Left ventricle myocardium inferior (tissue), 1 donor: ENCODE results near the gene SH2D7. TPM values are rescaled to one million over a fixed set of nuclear protein-coding genes. Genes with fewer than 3 reads are reported as not detected.
"Not testable (repeated sequence)": the region's sequence is repeated elsewhere in the genome, so short reads cannot be mapped to it uniquely, and the experiment has no call there.

Experiments
- DNase-seq: peaks from one replicate; pipeline ENCODE4 v3.0.0-alpha.2; 2020
- H3K27ac ChIP-seq: fragments of 200-600 bp; replicated peaks from 2 replicates; pipeline ENCODE4 v1.8.0; 2021
- H3K27me3 ChIP-seq: fragments of 200-600 bp; 2 replicates; pipeline ENCODE4 v1.8.0; 2021; ENCODE audit warnings: low read depth
- H3K36me3 ChIP-seq: fragments of 200-600 bp; 2 replicates; pipeline ENCODE4 v1.8.0; 2021
- H3K4me1 ChIP-seq: fragments of 200-600 bp; 2 replicates; pipeline ENCODE4 v1.8.0; 2021
- H3K4me3 ChIP-seq: fragments of 200-600 bp; 2 replicates; pipeline ENCODE4 v1.8.0; 2021; ENCODE audit warnings: mild to moderate bottlenecking, moderate library complexity
- H3K9me3 ChIP-seq: fragments of 200-600 bp; replicated peaks from 2 replicates; pipeline ENCODE4 v1.8.0; 2021
- intact Hi-C: fragments of 100-400 bp; cut with micrococcal nuclease; formaldehyde crosslinking; loops from one replicate; pipeline ENCODE4 v1.11.0; 2022
- total RNA-seq: library from RNA; stranded (reverse); fragmentation: NEBNext Ultra II Directional; extraction: Animal tissue kit (Norgen Biotek cat#: 25700); gene quantifications from one replicate; pipeline ENCODE4 v1.2.1, GENCODE V29; 2021
- TF ChIP-seq, protein P1 (sequence below): fragments of 200-600 bp; IDR thresholded peaks from 2 replicates; pipeline ENCODE4 v1.8.0; 2021; ENCODE audit warnings: antibody characterized with exemption, mild to moderate bottlenecking, borderline replicate concordance
- donor health status: DM: no; HTN: yes; CAD: no; lungs with severe emphysema.

The SH2D7 gene
- total RNA-seq, 1 donor from 2014 or later, result not detected

DNA sequence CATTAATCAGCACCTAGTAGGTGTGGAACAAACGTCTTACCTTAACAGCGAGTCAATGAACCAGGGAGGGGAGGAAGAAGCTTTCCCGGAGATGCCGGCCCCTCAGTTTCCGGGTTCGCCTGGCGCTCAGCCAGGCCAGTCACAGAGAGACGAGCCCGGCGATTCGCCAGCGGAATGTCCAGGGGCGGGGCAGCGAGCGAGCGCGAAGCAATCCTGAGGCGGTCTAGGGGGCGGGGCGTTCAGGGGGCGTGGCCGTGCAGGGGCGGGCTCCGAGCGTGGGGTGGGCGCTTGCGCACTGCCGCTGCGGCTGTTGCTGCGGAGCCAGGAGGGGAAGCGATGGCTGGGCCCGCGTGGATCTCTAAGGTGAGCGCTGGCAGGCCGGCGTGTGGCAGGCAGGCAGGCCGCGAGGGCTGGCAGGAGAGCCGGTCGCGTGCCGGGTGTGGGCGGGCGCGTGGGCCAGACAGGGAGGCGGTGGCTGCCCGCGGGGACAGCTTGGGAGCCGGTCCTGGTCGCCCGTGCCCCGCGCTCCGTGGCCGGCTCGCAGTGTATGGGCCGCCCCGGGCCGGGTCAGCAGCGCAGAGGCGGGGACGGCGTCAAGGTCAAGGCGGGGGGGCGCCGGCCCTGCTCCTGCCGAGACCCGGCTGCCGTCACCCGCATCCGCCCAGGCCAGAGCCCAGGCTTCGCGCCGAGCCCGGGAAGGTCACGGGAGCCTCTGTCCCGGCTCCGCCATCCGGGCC lies 56.9 kb downstream of the SH2D7 start, which contains the start of gene IDH3A:
Gene IDH3A (plus strand): TSS at position 295 of the 737 bp plus-strand sequence. CDS start 42 bp downstream, at position 337.
- Histone ChIP-seq H3K27ac (peak within 1 kb of the TSS; percentile 95), H3K4me3 (peak within 1 kb of the TSS; percentile 80), H3K27me3 (no peaks in the 10 kb centered on the region), H3K9me3 (no peaks in the 10 kb centered on the region), H3K4me1 (peaks cover 68% of the 10 kb centered on the region), H3K36me3 (peaks cover 11% of the 10 kb centered on the region)
- intact Hi-C loops, result no loop called here
- TF ChIP-seq, protein P1, sequence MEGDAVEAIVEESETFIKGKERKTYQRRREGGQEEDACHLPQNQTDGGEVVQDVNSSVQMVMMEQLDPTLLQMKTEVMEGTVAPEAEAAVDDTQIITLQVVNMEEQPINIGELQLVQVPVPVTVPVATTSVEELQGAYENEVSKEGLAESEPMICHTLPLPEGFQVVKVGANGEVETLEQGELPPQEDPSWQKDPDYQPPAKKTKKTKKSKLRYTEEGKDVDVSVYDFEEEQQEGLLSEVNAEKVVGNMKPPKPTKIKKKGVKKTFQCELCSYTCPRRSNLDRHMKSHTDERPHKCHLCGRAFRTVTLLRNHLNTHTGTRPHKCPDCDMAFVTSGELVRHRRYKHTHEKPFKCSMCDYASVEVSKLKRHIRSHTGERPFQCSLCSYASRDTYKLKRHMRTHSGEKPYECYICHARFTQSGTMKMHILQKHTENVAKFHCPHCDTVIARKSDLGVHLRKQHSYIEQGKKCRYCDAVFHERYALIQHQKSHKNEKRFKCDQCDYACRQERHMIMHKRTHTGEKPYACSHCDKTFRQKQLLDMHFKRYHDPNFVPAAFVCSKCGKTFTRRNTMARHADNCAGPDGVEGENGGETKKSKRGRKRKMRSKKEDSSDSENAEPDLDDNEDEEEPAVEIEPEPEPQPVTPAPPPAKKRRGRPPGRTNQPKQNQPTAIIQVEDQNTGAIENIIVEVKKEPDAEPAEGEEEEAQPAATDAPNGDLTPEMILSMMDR, result no peak
- DNase-seq, result peak; percentile 100

DNA sequence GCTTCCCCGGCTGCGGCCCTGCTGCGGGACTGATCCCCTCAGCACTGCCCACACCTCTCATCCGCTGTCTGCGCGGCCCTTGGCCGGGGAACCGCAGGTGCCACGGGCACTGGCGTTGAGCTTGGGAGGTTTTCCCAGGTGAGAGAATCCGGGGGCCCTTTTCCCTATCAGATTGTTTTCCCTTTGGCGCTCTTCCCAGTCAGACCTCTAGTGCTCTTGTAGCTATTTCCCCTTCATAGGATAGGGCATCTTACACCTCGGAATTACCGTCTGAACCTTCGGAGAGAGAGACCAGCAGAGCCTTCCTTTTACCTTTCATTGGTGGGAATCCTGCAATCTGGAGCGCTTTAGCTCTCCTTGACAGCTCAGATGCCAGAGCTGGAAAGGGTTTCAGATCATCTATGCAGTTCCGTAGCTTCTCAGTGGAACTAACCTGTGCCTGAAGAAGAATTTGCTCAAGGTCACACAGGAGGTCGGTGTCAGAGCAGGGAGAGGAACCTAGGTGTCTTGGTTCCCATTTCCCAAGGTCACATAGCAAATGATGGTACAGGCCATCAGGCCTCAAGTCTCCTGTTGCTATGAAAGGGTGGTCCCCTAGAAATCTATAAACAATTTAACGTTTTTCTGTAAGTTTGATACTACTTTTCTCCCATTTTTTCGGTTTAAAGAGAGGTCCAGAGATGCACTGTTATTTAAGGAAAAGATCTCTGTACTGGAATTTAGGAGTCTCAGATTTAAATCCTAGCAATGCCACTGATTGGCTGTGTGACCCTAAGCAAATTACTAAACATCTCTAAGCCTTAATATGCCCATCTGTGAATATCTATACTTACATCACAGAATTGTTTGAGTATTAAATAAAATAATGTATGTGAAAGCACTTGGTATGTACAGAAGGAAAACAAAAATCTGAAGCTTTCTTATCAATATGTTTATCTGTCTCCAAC lies 57.7 kb downstream of the SH2D7 start:
- peaks cover 77% of the 10 kb centered on the region for H3K4me1 ChIP-seq
- intact Hi-C loops, result no loop called here
- no peaks in the 10 kb centered on the region for H3K27me3 ChIP-seq
- no peak for DNase-seq
- no peaks in the 10 kb centered on the region for H3K9me3 ChIP-seq
- peak overlapping the region; percentile 95 for H3K27ac ChIP-seq
- H3K36me3 ChIP-seq, result peaks cover 11% of the 10 kb centered on the region
- TF ChIP-seq, protein P1, result no peak
- H3K4me3 ChIP-seq, result peak overlapping the region; percentile 80

DNA sequence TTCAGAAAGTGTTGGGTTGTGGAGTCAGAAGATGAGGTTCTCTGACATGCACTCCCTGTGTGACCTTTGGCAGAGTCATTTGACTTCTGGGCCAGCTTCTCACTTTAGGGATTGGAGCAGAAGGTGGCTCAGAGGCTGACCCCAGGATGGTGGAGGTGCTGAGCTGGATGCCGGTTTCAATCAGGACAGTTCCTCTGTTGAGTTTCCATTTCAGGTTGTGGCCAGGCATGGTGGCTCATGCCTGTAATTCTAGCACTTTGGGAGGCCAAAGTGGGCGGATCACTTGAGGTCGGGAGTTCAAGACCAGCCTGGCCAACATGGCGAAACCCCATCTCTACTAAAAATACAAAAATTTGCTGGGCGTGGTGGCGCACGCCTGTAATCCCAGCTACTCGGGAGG lies 58.7 kb downstream of the SH2D7 start:
- H3K27me3 ChIP-seq, DNase-seq, H3K9me3 ChIP-seq, intact Hi-C loops: not testable (repeated sequence)
- Histone ChIP-seq H3K36me3 (peaks cover 15% of the 10 kb centered on the region), H3K4me1 (peaks cover 87% of the 10 kb centered on the region), H3K4me3 (peak overlapping the region; percentile 80), H3K27ac (peak overlapping the region; percentile 95)

Other genes with a start within 250 kb of the SH2D7 start
- 11.7 TPM for gene TBC1D2B, start 14.8 kb upstream of the SH2D7 start, total RNA-seq
- 26.1 TPM for gene CIB2, start 38.9 kb downstream of the SH2D7 start, total RNA-seq
- gene IDH3A, start 56.8 kb downstream of the SH2D7 start, total RNA-seq, result 465 TPM
- gene ACSBG1, start 142.0 kb downstream of the SH2D7 start, total RNA-seq, result 0.25 TPM
- gene DNAJA4, start 172.0 kb downstream of the SH2D7 start, total RNA-seq, result 115 TPM
- 24.6 TPM for gene SKIC8, start 207.0 kb downstream of the SH2D7 start, total RNA-seq
- gene CRABP1, start 247.8 kb downstream of the SH2D7 start, total RNA-seq, result not detected